ENCODE data around the gene LAMA3.

Gene LAMA3

GRCh38 chr18:23897291-23897690 lies 208.0 kb downstream of the LAMA3 start:
- Histone ChIP-seq H3K4me1 (ENCODE audit: control insufficient read depth, insufficient read depth, low read length) (no peaks in the 10 kb centered on the region), H3K27ac (ENCODE audit: extremely low read depth, low read depth, low read length) (no peak overlapping the region), H3K4me3 (ENCODE audit: low read depth, low read length) (no peak overlapping the region), H3K36me3 (ENCODE audit: control insufficient read depth in 2 of 2, insufficient read depth in 1 of 2, low read length in 2 of 2) (peaks cover 3 to 37% of the 10 kb centered on the region in 2 experiments), H3K9me3 (ENCODE audit: control insufficient read depth, insufficient read depth, low read depth, low read length) (no peaks in the 10 kb centered on the region)
- CTCF ChIA-PET = interaction anchor here (0.6 to 1.3 kb wide), 3 partner anchors 20 to 766 kb away, joined by 4 to 11 read pairs (median 5); no protein-coding TSS in a partner anchor
- TF ChIP-seq ZNF280D (tag by site-specific recombination; IDR thresholded peaks at IDR 0.05) = no peak
- no peak for TF ChIP-seq ZNF514 (tag by site-specific recombination; IDR thresholded peaks at IDR 0.05)
- no peak for TF ChIP-seq ZNF473 (tag by site-specific recombination; IDR thresholded peaks at IDR 0.05)
- POLR2A ChIA-PET = no interaction called here

GRCh38 chr18:23897733-23898132 lies 208.5 kb downstream of the LAMA3 start:
- CTCF ChIA-PET = interaction anchor here (0.9 to 1.3 kb wide), 2 partner anchors 21 to 399 kb away, joined by 3 to 11 read pairs; no protein-coding TSS in a partner anchor

More at GRCh38 chr18:23897733-23898132, 208.5 kb downstream of the LAMA3 start:
- POLR2A ChIA-PET = no interaction called here
- Histone ChIP-seq H3K9me3 (ENCODE audit: control insufficient read depth, insufficient read depth, low read depth, low read length) (no peaks in the 10 kb centered on the region), H3K4me1 (ENCODE audit: control insufficient read depth, insufficient read depth, low read length) (no peaks in the 10 kb centered on the region), H3K4me3 (ENCODE audit: low read depth, low read length) (no peak overlapping the region), H3K36me3 (ENCODE audit: control insufficient read depth in 2 of 2, insufficient read depth in 1 of 2, low read length in 2 of 2) (peaks cover 3 to 41% of the 10 kb centered on the region in 2 experiments), H3K27ac (ENCODE audit: extremely low read depth, low read depth, low read length) (no peak overlapping the region)
- TF ChIP-seq BCL6B (tag by site-specific recombination; IDR thresholded peaks at IDR 0.05) (no peak), ZNF529 (tag by site-specific recombination; IDR thresholded peaks at IDR 0.05; ENCODE audit: insufficient replicate concordance) (no peak), SP7 (tag by site-specific recombination; IDR thresholded peaks at IDR 0.05) (no peak), ZNF37A (tag by site-specific recombination; IDR thresholded peaks at IDR 0.05) (no peak), ZNF132 (tag by site-specific recombination; IDR thresholded peaks at IDR 0.05; ENCODE audit: borderline replicate concordance) (no peak), ZNF639 (tag by site-specific recombination; IDR thresholded peaks at IDR 0.05) (no peak), ZNF10 (tag by site-specific recombination; IDR thresholded peaks at IDR 0.05) (no peak), ZBTB48 (tag by site-specific recombination; IDR thresholded peaks at IDR 0.05) (no peak), BCL11A (tag by site-specific recombination; IDR thresholded peaks at IDR 0.05; ENCODE audit: low read depth) (no peak), ZNF449 (tag by site-specific recombination; IDR thresholded peaks at IDR 0.05) (no peak), PRDM4 (tag by site-specific recombination; IDR thresholded peaks at IDR 0.05) (no peak), ZNF280D (tag by site-specific recombination; IDR thresholded peaks at IDR 0.05) (no peak), ZNF2 (tag by site-specific recombination; IDR thresholded peaks at IDR 0.05) (no peak), ELK4 (IDR thresholded peaks at IDR 0.05; ENCODE audit: borderline replicate concordance, low read depth, low read length) (no peak)
